Caco-2 (cell line): ENCODE results near the gene TPM2. TPM values are rescaled to one million over a fixed set of nuclear protein-coding genes. Genes with fewer than 3 reads are reported as not detected.
"Not testable (repeated sequence)": the region's sequence is repeated elsewhere in the genome, so short reads cannot be mapped to it uniquely, and the experiment has no call there.

Experiments used
- BruUV-seq: library from RNA; stranded (reverse); fragments of 400-500 nt; replicated peaks from 2 replicates; lab custom pipeline; 2021; lab: Mats Ljungman, UMichigan
- CTCF ChIA-PET: fragments of 300-600 bp; sonication (Branson Sonifier 250); formaldehyde crosslinking; loops from one replicate; lab custom pipeline; 2022; ENCODE audit warnings: antibody characterized with exemption; lab: Charles Lee
- POLR2A ChIA-PET: fragments of 300-600 bp; sonication (Branson Sonifier 250); formaldehyde crosslinking; loops from one replicate; lab custom pipeline; 2022; ENCODE audit warnings: antibody characterized with exemption; lab: Charles Lee
- DNase-seq, 2 experiments: peaks; one replicate each; pipeline versions ENCODE4 v3.0.0 to v3.0.0-alpha.2; 2020 to 2022
- H3K27me3 ChIP-seq: replicated peaks from 2 replicates; pipeline ENCODE4 v1.6.0; 2011; ENCODE audit warnings: low read length; ENCODE audit not compliant: control insufficient read depth, insufficient read depth
- H3K36me3 ChIP-seq: 2 replicates; pipeline ENCODE4 v1.5.1; 2011; ENCODE audit warnings: low read length; ENCODE audit not compliant: control insufficient read depth, insufficient read depth
- H3K4me1 ChIP-seq: fragments of 250-450 bp; sonication (Bioruptor Pico); 2 replicates; pipeline ENCODE4 v1.5.1; 2020; ENCODE audit warnings: mild to moderate bottlenecking
- H3K4me3 ChIP-seq: 2 replicates; pipeline ENCODE4 v1.5.1; 2011; ENCODE audit warnings: low read depth, mild to moderate bottlenecking, control low read depth, low read length
- H3K9me3 ChIP-seq: fragments of 250-450 bp; sonication (Bioruptor Pico); 2 replicates; pipeline ENCODE4 v1.5.1; 2020; ENCODE audit warnings: mild to moderate bottlenecking, moderate library complexity
- H3K27ac Mint-ChIP-seq: one replicate; pipeline ENCODE4 v1.8.0; 2022; ENCODE audit warnings: mixed read lengths; ENCODE audit not compliant: unreplicated experiment
- H3K27me3 Mint-ChIP-seq: one replicate; pipeline ENCODE4 v1.8.0; 2022; ENCODE audit warnings: mixed read lengths; ENCODE audit not compliant: insufficient read depth, unreplicated experiment
- H3K36me3 Mint-ChIP-seq: one replicate; pipeline ENCODE4 v1.8.0; 2022; ENCODE audit warnings: mild to moderate bottlenecking, mixed read lengths; ENCODE audit not compliant: insufficient read depth, unreplicated experiment
- H3K4me1 Mint-ChIP-seq: one replicate; pipeline ENCODE4 v1.8.0; 2022; ENCODE audit warnings: low read depth, mixed read lengths; ENCODE audit not compliant: unreplicated experiment
- H3K4me3 Mint-ChIP-seq: one replicate; pipeline ENCODE4 v1.8.0; 2022; ENCODE audit warnings: mild to moderate bottlenecking, moderate library complexity, mixed read lengths; ENCODE audit not compliant: unreplicated experiment
- H3K9me3 Mint-ChIP-seq: one replicate; pipeline ENCODE4 v1.8.0; 2022; ENCODE audit warnings: mixed read lengths; ENCODE audit not compliant: unreplicated experiment
- intact Hi-C: fragments of 100-400 bp; cut with micrococcal nuclease; formaldehyde crosslinking; loops from one replicate; pipeline ENCODE4 v1.10.0; 2022; ENCODE audit not compliant: unreplicated experiment
- microRNA-seq: library from miRNA; unstranded; fragments of <30 nt; microRNA quantifications from one replicate; pipeline ENCODE4 v1.2.0, GENCODE V29; 2022
- total RNA-seq: library from RNA; stranded (reverse); gene quantifications from 2 replicates; pipeline ENCODE4 v1.2.3, GENCODE V29; 2022
- TF ChIP-seq, protein P1 (sequence below), 2 experiments: fragments of 200-600 bp in 1 of 2; IDR thresholded peaks; 1 replicate in 1 of 2; 2 replicates in 1 of 2; pipeline versions ENCODE4 v1.5.1 to v1.8.0; 2011 to 2022; ENCODE audit warnings: antibody characterized with exemption in 1 of 2, control low read depth in 1 of 2, inconsistent platforms in 1 of 2, low read depth in 1 of 2, low read length in 1 of 2, mild to moderate bottlenecking in 1 of 2, moderate library complexity in 1 of 2; ENCODE audit not compliant: insufficient read depth in 1 of 2, severe bottlenecking in 1 of 2, unreplicated experiment in 1 of 2

TPM2 gene
- total RNA-seq, 1 experiment from 2014 or later: 21.8 TPM

DNA sequence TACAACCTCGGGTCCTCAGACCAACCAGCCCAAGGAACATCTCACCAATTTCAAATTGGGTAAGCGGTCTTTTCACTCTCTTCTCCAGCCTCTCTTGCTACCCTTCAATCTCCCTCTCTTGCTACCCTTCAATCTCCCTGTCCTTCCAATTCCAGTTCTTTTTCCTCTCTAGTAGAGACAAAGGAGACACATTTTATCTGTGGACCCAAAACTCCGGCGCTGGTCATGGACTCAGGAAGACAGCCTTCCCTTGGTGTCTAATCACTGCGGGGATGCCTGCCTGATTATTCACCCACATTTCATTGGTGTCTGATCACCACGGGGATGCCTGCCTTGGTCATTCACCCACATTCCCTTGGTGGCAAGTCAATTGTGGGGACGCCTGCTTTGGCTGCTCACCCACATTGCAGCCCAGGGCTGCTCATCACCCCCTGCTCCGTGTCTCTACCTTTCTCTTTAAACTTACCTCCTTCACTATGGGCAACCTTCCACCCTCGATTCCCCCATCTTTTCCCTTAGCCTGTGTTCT lies 52.2 kb downstream of the TPM2 start:
- H3K36me3 Mint-ChIP-seq, H3K27me3 Mint-ChIP-seq, CTCF ChIA-PET, BruUV-seq, intact Hi-C loops, H3K4me1 ChIP-seq, DNase-seq, H3K27me3 ChIP-seq, H3K4me1 Mint-ChIP-seq, H3K9me3 ChIP-seq, H3K27ac Mint-ChIP-seq, H3K4me3 Mint-ChIP-seq, H3K4me3 ChIP-seq, H3K36me3 ChIP-seq, H3K9me3 Mint-ChIP-seq, POLR2A ChIA-PET: not testable (repeated sequence)

DNA sequence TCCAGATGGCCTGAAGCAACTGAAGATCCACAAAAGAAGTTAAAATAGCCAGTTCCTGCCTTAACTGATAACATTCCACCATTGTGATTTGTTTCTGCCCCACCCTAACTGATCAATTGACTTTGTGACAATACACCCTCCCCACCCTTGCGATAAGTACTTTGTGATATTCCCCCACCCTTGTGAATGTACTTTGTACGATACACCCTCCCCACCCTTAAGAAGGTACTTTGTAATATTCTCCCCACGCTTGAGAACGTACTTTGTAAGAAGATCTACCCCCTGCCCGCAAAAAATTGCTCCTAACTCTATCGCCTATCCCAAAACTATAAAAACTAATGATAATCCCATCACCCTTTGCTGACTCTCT lies 52.9 kb downstream of the TPM2 start:
- DNase-seq, BruUV-seq, H3K4me3 ChIP-seq, H3K36me3 Mint-ChIP-seq, CTCF ChIA-PET, H3K9me3 ChIP-seq, H3K4me3 Mint-ChIP-seq, POLR2A ChIA-PET, H3K27ac Mint-ChIP-seq, H3K36me3 ChIP-seq, H3K27me3 Mint-ChIP-seq, H3K4me1 Mint-ChIP-seq, intact Hi-C loops, H3K9me3 Mint-ChIP-seq, H3K4me1 ChIP-seq, H3K27me3 ChIP-seq: not testable (repeated sequence)

DNA sequence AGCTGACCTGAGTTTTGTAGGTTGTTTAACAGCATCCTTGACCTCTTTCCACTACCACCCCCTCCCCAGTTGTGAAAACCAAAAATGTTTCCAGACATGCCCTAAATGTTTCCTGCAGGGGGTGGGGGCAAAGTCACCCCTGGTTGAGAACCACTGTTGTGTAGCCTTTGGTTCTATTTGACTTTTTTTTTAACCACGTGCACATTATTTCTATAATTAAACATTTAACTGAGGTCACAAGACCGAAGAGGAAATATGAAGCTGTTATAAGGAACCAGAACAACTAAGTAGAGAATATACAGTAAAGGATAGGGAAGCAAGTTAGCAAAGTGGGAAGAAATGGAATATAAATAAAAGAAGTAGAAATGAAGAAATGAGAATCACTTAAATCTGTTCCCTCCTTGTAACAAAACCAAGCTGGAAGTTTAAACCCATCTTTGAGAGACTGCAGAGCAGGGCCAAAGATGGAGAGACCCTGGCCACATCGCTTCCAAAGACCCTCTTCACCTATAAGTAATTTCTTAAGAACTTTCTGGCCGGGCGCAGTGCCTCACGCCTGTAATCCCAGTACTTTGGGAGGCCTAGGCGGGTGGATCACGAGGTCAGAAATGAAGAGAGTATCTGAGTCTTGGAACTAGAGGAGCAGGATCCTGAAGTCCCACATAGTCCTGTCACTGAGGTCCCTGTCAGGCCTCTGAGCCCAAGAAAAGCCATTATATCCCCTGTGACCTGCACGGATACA lies 53.4 kb downstream of the TPM2 start:
- no TSS peak for BruUV-seq
- no peak overlapping the region for H3K27ac Mint-ChIP-seq
- H3K36me3 Mint-ChIP-seq: peaks cover 6% of the 10 kb centered on the region
- Histone ChIP-seq H3K4me1 (no peaks in the 10 kb centered on the region), H3K4me3 (no peak overlapping the region), H3K9me3 (no peaks in the 10 kb centered on the region), H3K36me3 (no peaks in the 10 kb centered on the region), H3K27me3 (no peaks in the 10 kb centered on the region)
- H3K9me3 Mint-ChIP-seq: no peaks in the 10 kb centered on the region
- DNase-seq: no peak
- ChIA-PET POLR2A (no interaction called here), CTCF (no interaction called here)
- no peak overlapping the region for H3K4me3 Mint-ChIP-seq
- no peaks in the 10 kb centered on the region for H3K4me1 Mint-ChIP-seq
- H3K27me3 Mint-ChIP-seq: no peaks in the 10 kb centered on the region
- TF ChIP-seq, protein P1, sequence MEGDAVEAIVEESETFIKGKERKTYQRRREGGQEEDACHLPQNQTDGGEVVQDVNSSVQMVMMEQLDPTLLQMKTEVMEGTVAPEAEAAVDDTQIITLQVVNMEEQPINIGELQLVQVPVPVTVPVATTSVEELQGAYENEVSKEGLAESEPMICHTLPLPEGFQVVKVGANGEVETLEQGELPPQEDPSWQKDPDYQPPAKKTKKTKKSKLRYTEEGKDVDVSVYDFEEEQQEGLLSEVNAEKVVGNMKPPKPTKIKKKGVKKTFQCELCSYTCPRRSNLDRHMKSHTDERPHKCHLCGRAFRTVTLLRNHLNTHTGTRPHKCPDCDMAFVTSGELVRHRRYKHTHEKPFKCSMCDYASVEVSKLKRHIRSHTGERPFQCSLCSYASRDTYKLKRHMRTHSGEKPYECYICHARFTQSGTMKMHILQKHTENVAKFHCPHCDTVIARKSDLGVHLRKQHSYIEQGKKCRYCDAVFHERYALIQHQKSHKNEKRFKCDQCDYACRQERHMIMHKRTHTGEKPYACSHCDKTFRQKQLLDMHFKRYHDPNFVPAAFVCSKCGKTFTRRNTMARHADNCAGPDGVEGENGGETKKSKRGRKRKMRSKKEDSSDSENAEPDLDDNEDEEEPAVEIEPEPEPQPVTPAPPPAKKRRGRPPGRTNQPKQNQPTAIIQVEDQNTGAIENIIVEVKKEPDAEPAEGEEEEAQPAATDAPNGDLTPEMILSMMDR (IDR thresholded peaks at IDR 0.05; ENCODE audit: insufficient read depth in 1 of 2, low read depth in 1 of 2, low read length in 1 of 2, severe bottlenecking in 1 of 2, unreplicated experiment in 1 of 2): no peak
- intact Hi-C loops: no loop called here

DNA sequence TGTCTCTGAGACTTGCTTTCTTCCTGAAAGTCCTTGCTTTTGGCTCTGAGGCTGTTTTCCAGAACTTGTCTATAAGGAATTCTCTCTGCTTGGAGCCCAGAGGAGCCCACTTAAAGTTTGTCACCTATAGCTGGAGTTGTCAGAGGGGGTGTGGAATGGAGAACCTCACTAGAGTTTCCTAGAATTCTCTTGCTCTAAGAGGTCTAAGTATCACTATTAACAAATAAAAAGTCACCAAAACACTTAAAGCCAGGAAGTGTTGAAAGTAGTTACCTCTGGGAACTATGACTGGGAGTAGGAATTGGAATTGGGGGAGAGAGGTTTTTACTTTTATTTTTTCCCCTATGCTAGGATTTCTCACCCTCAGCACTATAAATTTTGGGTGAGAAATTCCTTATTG lies 54.0 kb downstream of the TPM2 start:
- CTCF ChIA-PET: no interaction called here
- no peaks in the 10 kb centered on the region for H3K27me3 Mint-ChIP-seq
- no peak overlapping the region for H3K4me3 Mint-ChIP-seq
- no peaks in the 10 kb centered on the region for H3K4me1 Mint-ChIP-seq
- no peaks in the 10 kb centered on the region for H3K9me3 Mint-ChIP-seq
- H3K36me3 Mint-ChIP-seq: peaks cover 6% of the 10 kb centered on the region
- TF ChIP-seq, protein P1 (IDR thresholded peaks at IDR 0.05; ENCODE audit: insufficient read depth in 1 of 2, low read depth in 1 of 2, low read length in 1 of 2, severe bottlenecking in 1 of 2, unreplicated experiment in 1 of 2): no peak
- intact Hi-C loops: no loop called here
- Histone ChIP-seq H3K36me3 (no peaks in the 10 kb centered on the region), H3K9me3 (no peaks in the 10 kb centered on the region), H3K4me3 (no peak overlapping the region), H3K4me1 (no peaks in the 10 kb centered on the region), H3K27me3 (no peaks in the 10 kb centered on the region)
- POLR2A ChIA-PET: no interaction called here
- no peak for DNase-seq
- H3K27ac Mint-ChIP-seq: no peak overlapping the region
- BruUV-seq: no TSS peak

Small RNA genes lying within 50 kb of the gene (microRNA-seq; reads per million reads assigned to microRNA genes)
- gene MIR6852 (not detected), gene MIR6853 (not detected)

Other genes starting within 250 kb of the TPM2 start
- gene RUSC2, start 199.8 kb downstream of the TPM2 start, total RNA-seq: 13.0 and 13.5 TPM in 2 replicates
- 27.9 and 30.1 TPM in 2 replicates for gene TESK1, start 84.7 kb downstream of the TPM2 start, total RNA-seq
- 0.70 and 0.95 TPM in 2 replicates for gene CD72, start 71.5 kb downstream of the TPM2 start, total RNA-seq
- gene SIT1, start 39.0 kb downstream of the TPM2 start, total RNA-seq: not detected in 2 replicates
- 10,161 and 10,726 TPM in 2 replicates for gene RMRP, start 31.9 kb downstream of the TPM2 start, total RNA-seq
- gene CCDC107, start 31.6 kb downstream of the TPM2 start, total RNA-seq: 11.8 and 12.1 TPM in 2 replicates
- 31.4 and 32.8 TPM in 2 replicates for gene ARHGEF39, start 24.7 kb downstream of the TPM2 start, total RNA-seq
- gene CA9, start 16.0 kb downstream of the TPM2 start, total RNA-seq: not detected in 2 replicates
- gene TLN1, start 42.3 kb upstream of the TPM2 start, total RNA-seq: 147 and 165 TPM in 2 replicates
- gene CREB3, start 42.7 kb upstream of the TPM2 start, total RNA-seq: 50.4 and 54.1 TPM in 2 replicates
- gene GBA2, start 59.3 kb upstream of the TPM2 start, total RNA-seq: 108 and 111 TPM in 2 replicates
- 25.0 and 27.1 TPM in 2 replicates for gene RGP1, start 59.4 kb upstream of the TPM2 start, total RNA-seq
- not detected in 2 replicates for gene MSMP, start 64.4 kb upstream of the TPM2 start, total RNA-seq
- gene NPR2, start 101.7 kb upstream of the TPM2 start, total RNA-seq: 40.5 and 44.1 TPM in 2 replicates
- 0.19 and 0.29 TPM in 2 replicates for gene SPAG8, start 122.3 kb upstream of the TPM2 start, total RNA-seq
- 88.0 and 110 TPM in 2 replicates for gene HINT2, start 125.1 kb upstream of the TPM2 start, total RNA-seq
- gene FAM221B, start 138.8 kb upstream of the TPM2 start, total RNA-seq: not detected in 2 replicates
- gene TMEM8B, start 139.3 kb upstream of the TPM2 start, total RNA-seq: 4.8 and 4.9 TPM in 2 replicates
- not detected in 2 replicates for gene OR13J1, start 180.5 kb upstream of the TPM2 start, total RNA-seq
- not detected in 2 replicates for gene HRCT1, start 216.3 kb upstream of the TPM2 start, total RNA-seq
- gene SPAAR, start 219.6 kb upstream of the TPM2 start, total RNA-seq: not detected in 2 replicates